ENCODE data around the gene RPL22. TPM values are rescaled to one million over a fixed set of nuclear protein-coding genes. Genes with fewer than 3 reads are reported as not detected.

RPL22 gene
- total and polyA plus RNA-seq, 2 of the 4 experiments (the other 2 are of a cell fraction), result 26.2 to 131 TPM

- H3K56ac ChIP-seq (ENCODE audit: extremely low read depth, insufficient read depth, low read length), result no peak overlapping the region
- H3K23ac ChIP-seq (ENCODE audit: low read depth, low read length), result no peak overlapping the region
- no peak overlapping the region for H2AK9ac ChIP-seq (replicated peaks; ENCODE audit: low read depth, low read length, poor library complexity)
- H4K5ac ChIP-seq (ENCODE audit: low read depth, low read length), result no peak overlapping the region
- no peak overlapping the region for H2BK20ac ChIP-seq (ENCODE audit: low read depth, low read length)
- no peak overlapping the region for H2AK5ac ChIP-seq (ENCODE audit: low read depth, low read length)
- no peak for ATAC-seq (ENCODE audit: low read depth)
- H2BK120ac ChIP-seq (ENCODE audit: low read depth, low read length), result no peak overlapping the region
- no peak overlapping the region for H3K4me2 ChIP-seq (ENCODE audit: low read depth, low read length)
- no peak overlapping the region for H3K18ac ChIP-seq (ENCODE audit: low read depth, low read length)
- H3K36me3 ChIP-seq (ENCODE audit: control insufficient read depth, insufficient read depth, low read length), result peaks cover 40% of the 10 kb centered on the region
- H2BK15ac ChIP-seq (ENCODE audit: low read depth, low read length), result no peak overlapping the region
- H3K9ac ChIP-seq (ENCODE audit: low read depth, low read length), result no peak overlapping the region
- CTCF ChIA-PET, result interaction anchor here (0.9 kb wide), 1 partner anchor 11 kb away, joined by 5 read pairs; the partner anchor contains the start of gene ICMT
- H3K27ac ChIP-seq (ENCODE audit: insufficient read depth, low read length), result no peak overlapping the region
- intact Hi-C loops (cut with micrococcal nuclease) (no loop called here), dilution Hi-C loops (cut with HindIII; ENCODE audit: low sequenced_read_pairs, unreplicated experiment) (no loop called here), in situ Hi-C loops (cut with MboI; ENCODE audit: low sequenced_read_pairs) (no loop called here)
- no peaks in the 10 kb centered on the region; the same call in 1 of the 2 replicates for H3K9me1 ChIP-seq (ENCODE audit: insufficient read depth, low read length)
- no peak overlapping the region for H4K91ac ChIP-seq (ENCODE audit: insufficient read depth, low read depth, low read length)
- no peak overlapping the region for H3K4ac ChIP-seq (ENCODE audit: low read depth, low read length)
- H2AFZ ChIP-seq (replicated peaks; ENCODE audit: low read length, poor library complexity), result no peak overlapping the region
- no peaks in the 10 kb centered on the region for H3K4me1 ChIP-seq (ENCODE audit: control insufficient read depth, insufficient read depth, low read length)
- H3K79me1 ChIP-seq (ENCODE audit: low read depth in 1 of 2, low read length in 2 of 2), result peaks cover 0 to 8% of the 10 kb centered on the region in 2 experiments; a peak in 3 of 4 replicates
- no peaks in the 10 kb centered on the region; the same call in 1 of the 2 replicates for H4K20me1 ChIP-seq (ENCODE audit: insufficient read depth, low read length)
- BruUV-seq (replicated peaks), result no TSS peak
- no peak overlapping the region for H2BK5ac ChIP-seq (ENCODE audit: low read depth, low read length, poor library complexity, severe bottlenecking)
- H3K4me3 ChIP-seq (ENCODE audit: insufficient read depth, low read depth, low read length), result no peak overlapping the region
- H3K14ac ChIP-seq (replicated peaks; ENCODE audit: low read depth, low read length), result no peak overlapping the region
- POLR2A ChIA-PET (ENCODE audit: unreplicated experiment), result no interaction called here
- no peak for DNase-seq
- H3K9me3 ChIP-seq (ENCODE audit: control insufficient read depth, insufficient read depth, low read length), result no peaks in the 10 kb centered on the region
- 89% methylated on average over 8 of the region's 15 CpGs; no CpG with 5 or more reads in 1 of the 2 experiments for WGBS, 2 experiments (ENCODE audit: extremely low coverage in 2 of 2, insufficient read length in 1 of 2)
- no peak for TF ChIP-seq FOS (IDR thresholded peaks at IDR 0.05; ENCODE audit: low read depth, low read length)
- no peak for TF ChIP-seq MXI1 (IDR thresholded peaks at IDR 0.05; ENCODE audit: borderline replicate concordance, low read depth, low read length)
- no peak for TF ChIP-seq CTCF (conservative IDR thresholded peaks at IDR 0.05; ENCODE audit: low read depth, low read length)
- TF ChIP-seq SMC3 (IDR thresholded peaks at IDR 0.05; ENCODE audit: low read depth, low read length), result no peak
- no peak for TF ChIP-seq CEBPB (IDR thresholded peaks at IDR 0.05; ENCODE audit: low read depth, low read length)
- no peak for TF ChIP-seq RAD21 (IDR thresholded peaks at IDR 0.05; ENCODE audit: low read length)
- no peak for TF ChIP-seq USF2 (IDR thresholded peaks at IDR 0.05; ENCODE audit: low read depth, low read length)
- TF ChIP-seq RCOR1 (IDR thresholded peaks at IDR 0.05; ENCODE audit: insufficient replicate concordance, low read length), result no peak
- no peak for TF ChIP-seq POLR2A (IDR thresholded peaks at IDR 0.05; ENCODE audit: low read depth, low read length)
- TF ChIP-seq RFX5 (IDR thresholded peaks at IDR 0.05; ENCODE audit: low read depth, low read length), result no peak
- TF ChIP-seq CHD1 (IDR thresholded peaks at IDR 0.05; ENCODE audit: low read depth, low read length), result no peak
- TF ChIP-seq BHLHE40 (IDR thresholded peaks at IDR 0.05; ENCODE audit: low read depth, low read length), result no peak
- no peak for TF ChIP-seq MAZ (IDR thresholded peaks at IDR 0.05; ENCODE audit: borderline replicate concordance, low read depth, low read length)
- no peak for TF ChIP-seq MAFK (IDR thresholded peaks at IDR 0.05; ENCODE audit: low read depth, low read length)
- no peaks in the 10 kb centered on the region for H3K27me3 ChIP-seq (ENCODE audit: control insufficient read depth, insufficient read depth, low read length)
- H4K8ac ChIP-seq (ENCODE audit: low read depth in 2 of 2, low read length in 2 of 2), result no peak overlapping the region
Measured at GRCh38 chr1:6224718-6225117, 25.3 kb upstream of the RPL22 start.

All from IMR-90 (cell line).